ENCODE data around the gene CFL1.
"Not testable (repeated sequence)": the region's sequence is repeated elsewhere in the genome, so short reads cannot be mapped to it uniquely, and the experiment has no call there.

Gene CFL1

DNA sequence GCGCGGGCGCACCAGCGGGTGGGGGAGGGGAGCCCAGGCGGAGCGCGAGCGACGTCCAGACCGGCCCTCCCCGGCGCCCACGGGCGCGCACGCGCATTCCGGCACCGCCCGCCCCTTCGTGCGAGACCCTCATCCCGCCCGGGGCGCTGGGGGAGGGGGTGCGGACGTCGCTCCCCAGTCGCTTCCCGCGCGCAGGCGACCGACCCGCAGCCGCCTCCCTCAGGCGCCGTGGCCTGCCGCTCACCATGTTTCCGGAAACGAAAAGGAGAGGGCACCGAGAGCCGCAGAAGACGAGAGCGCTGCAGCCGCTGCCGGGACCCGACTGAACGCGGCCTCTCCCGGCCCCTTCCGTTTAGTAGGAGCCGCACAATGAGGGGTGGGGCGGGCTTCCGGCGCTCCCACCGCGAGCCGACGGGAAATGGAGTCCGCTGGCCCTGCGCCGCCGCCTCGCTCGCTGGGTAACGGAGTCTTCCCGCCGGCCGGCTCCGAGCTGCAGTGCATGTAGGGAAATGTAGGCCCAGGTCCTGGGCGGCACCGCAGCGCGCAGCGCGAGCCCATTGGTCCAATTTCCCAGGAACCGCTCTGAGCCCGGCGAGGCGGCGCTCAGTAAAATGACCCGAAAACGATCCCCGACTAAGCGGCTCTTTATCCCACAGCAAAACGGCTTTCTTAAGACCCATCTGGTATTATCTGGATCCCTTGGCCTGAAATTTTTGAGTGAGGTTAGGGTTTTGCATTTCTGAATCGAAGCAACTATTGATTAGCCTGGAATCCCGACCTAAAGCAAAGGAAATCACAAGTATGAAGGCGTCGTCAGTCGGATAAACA lies at the start of gene CFL1:
CFL1 (minus strand) TSS at position 328 of the 828 bp plus-strand sequence; CDS start at position 247, 81 bp downstream.
- DNase-seq, result peak; percentile 96

DNA sequence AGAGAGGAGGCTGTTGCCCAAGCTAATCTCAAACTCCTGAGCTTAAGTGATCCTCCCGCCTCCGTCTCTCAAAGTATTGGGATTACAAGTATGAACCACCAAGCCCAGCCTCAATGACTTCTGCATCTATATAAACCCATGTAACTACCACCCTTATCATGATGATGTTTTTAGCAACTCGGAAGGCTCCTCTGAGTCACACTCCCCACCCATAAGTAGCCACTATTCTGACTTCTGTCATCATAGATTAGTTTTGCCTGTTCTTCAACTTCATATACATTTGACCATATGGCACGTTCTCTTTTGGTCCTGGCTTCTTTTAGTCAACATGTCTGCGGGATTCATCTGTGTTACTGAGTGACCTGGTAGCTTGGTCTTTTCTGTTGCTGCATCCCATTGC lies 48.6 kb upstream of the CFL1 start:
- no peak for DNase-seq

GRCh38 chr11:65903715-65904114 lies 45.7 kb upstream of the CFL1 start:
- DNase-seq, result no peak

GRCh38 chr11:65903068-65903481 lies 45.1 kb upstream of the CFL1 start:
- DNase-seq, result no peak

DNA sequence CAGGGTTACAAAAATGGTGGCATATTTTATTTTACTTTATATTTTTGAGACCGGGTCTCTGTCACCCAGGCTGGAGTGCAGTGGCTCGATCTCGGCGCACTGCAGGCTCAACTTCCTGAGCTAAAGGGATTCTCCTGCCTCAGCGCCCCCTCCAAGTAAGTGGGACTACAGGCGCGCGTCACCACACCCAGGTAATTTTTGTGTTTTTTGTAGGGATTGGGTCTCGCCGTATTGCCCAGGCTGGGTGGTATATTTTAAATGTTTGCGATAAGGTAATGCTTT lies 42.9 kb upstream of the CFL1 start:
- DNase-seq, result no peak

DNA sequence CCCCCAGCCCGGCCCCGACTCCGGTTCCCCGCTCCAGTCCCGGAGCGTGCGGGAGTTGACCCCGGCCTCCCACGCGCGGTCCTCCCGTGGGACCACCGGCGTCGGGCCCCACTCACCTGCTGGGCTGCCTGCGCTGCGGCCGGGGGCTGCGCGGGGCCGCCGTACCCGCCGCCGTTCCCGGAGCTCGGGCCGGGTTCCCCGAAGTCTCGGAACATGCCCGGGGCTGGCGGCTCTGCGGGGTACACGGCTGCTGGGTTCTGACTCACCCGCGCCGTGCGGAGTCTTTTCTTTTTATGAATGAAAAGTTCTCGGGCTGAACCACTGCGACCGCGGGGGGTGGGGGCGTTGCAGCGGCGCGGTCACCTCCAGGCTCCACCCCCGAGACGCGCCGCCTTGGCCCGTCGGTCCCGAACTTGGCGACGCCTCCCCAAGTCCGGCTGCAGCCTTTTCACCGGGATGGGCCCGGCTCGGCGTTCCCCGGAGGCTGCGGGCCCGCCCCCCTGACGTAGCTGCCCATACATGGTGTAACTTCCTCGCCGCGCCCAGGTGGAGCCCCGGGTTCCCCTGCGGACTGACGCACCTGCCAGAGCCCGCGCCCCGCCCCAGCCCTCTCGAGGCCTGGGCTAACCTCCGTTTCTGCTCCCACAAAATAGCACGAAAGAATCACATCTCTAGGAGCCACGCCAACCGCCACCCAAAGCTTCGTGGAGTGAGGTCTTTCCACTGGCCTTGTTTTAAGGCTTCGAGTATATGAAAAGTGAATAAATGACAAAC lies 42.3 kb upstream of the CFL1 start, which contains the start of gene FOSL1:
FOSL1 (minus strand) TSS at position 264 of the 774 bp plus-strand sequence; CDS start at position 215, 49 bp downstream.
- DNase-seq, result peak; percentile 94

GRCh38 chr11:65899356-65900124 lies 41.6 kb upstream of the CFL1 start:
- DNase-seq, result peak; percentile 78

DNA sequence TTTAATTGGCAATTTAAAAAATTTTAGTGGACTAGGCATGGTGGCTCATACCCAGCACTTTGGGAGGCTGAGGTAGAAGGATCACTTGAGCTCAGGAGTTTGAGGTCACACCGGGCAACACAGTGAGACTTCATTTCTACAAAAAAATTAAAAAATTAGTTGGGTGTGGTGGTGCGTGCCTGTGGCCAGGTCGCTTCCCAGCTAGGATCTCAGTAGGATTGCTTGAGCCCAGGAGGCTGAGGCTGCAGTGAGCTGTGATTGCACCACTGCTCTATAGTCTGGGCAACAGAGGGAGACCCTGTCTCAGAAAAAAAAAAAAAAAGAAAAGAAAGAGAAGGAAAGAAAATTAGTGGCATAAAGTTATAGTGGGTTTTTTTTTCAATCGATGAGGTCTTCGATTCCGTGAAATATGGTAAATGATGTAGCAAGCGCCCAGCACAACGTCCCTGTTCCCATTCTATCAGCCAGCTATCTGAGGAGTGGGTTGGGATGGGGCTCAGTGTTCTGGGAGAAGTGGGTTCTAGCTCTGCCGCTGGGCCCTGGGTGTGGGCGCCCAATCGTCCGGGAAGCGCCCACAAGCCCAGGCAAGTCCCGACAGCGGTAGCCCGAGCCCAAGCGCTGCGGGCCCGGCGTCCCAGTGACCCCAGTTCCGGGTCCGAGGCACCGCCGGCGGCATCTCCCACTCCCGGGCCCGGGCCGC lies 40.8 kb upstream of the CFL1 start:
- no peak for DNase-seq

- no peak for DNase-seq
Observed at GRCh38 chr11:65897020-65897471, 39.1 kb upstream of the CFL1 start.

- no peak for DNase-seq
Observed at GRCh38 chr11:65896034-65896999, 38.3 kb upstream of the CFL1 start.

- no peak for DNase-seq
Observed at GRCh38 chr11:65895482-65895981, 37.6 kb upstream of the CFL1 start.

DNA sequence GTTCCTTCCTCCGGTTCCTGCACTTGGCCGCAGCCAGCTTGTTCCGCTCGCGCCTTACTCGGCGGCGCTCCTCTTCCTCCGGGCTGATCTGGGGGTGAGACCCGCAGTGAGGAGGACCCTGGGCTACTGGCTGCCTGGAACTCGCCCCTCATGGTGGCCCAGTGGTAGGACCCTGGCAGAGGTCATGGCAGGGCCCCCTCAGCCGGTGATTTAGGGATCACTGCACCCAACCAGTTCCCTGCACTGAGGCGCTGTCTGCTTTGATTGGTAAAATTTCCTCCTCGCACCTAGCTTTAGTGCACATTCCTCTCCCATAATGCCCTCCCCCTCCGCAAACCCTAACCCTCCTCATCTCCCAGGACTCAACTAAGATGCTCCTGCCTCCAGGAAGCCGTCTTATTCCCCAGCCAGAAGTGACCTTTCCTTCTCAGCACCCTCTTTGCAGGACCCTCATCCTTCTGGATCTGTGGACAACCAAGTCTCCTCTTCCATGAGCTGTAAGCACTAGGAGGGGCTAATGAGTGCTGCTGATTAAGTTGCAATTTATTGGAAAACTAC lies 36.1 kb upstream of the CFL1 start:
- DNase-seq, result no peak

GRCh38 chr11:65892661-65893317 lies 34.8 kb upstream of the CFL1 start:
- no peak for DNase-seq

DNA sequence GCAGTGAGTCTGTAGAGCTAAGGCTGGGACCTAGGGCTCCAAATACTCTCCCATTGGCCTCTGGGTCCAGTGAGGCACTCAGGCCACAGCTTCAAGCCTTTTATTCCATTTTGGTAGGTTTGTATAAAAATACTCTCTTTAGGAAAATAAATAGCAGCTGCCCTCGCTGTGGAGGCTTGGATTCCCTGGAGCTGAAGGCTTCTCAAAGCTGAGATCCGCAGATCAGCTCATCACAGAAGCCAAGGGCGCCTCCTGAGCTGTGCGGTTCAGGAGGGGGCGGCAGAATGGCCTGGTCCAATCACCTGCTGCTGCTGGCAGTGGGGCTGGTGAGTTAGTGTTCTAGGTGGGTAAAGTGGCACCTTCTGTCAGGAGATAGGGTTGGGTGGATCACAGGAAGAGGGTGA lies 34.2 kb upstream of the CFL1 start:
- not testable (repeated sequence) for DNase-seq

GRCh38 chr11:65891219-65892136 lies 33.5 kb upstream of the CFL1 start:
- DNase-seq, result peak; percentile 38

GRCh38 chr11:65890324-65891218 lies 32.6 kb upstream of the CFL1 start, which contains the start of gene CCDC85B:
CCDC85B (plus strand) TSS chr11:65890673; CDS start chr11:65890784, 111 bp downstream.
- peak; percentile 99 for DNase-seq

- DNase-seq, result peak; percentile 94
Observed at GRCh38 chr11:65888163-65888814, 30.3 kb upstream of the CFL1 start, which contains the start of gene FIBP. FIBP (minus strand) TSS chr11:65888471; CDS start chr11:65888418, 53 bp downstream.
